GM23338 (cell line): ENCODE data around the gene LOC101059915.

Experiments
- ATAC-seq: fragments of 200-7000 bp; cut with Tn5 transposase; 3 replicates; pipeline ENCODE4 v1.9.1; 2020
- DNase-seq: peaks from one replicate; pipeline ENCODE4 v3.0.0-alpha.2; 2015; ENCODE audit warnings: low spot score
- H2AFZ ChIP-seq: fragments of 200-600 bp; sonication (generic); 2 replicates; pipeline ENCODE4 v1.8.0; 2016; ENCODE audit warnings: antibody characterized with exemption, mild to moderate bottlenecking, moderate library complexity
- H3F3A ChIP-seq: fragments of 200-600 bp; sonication (generic); replicated peaks from 2 replicates; pipeline ENCODE4 v1.8.0; 2017; ENCODE audit warnings: antibody characterized with exemption, mixed run types, low read depth
- H3K27ac ChIP-seq: fragments of 200-600 bp; sonication (generic); 2 replicates; pipeline ENCODE4 v1.6.1; 2016; ENCODE audit warnings: low read depth
- H3K27me3 ChIP-seq: fragments of 200-600 bp; sonication (generic); 2 replicates; pipeline ENCODE4 v1.8.0; 2016; ENCODE audit warnings: mild to moderate bottlenecking, mixed run types, moderate library complexity; ENCODE audit not compliant: insufficient read depth
- H3K36me3 ChIP-seq: fragments of 200-600 bp; sonication (generic); 2 replicates; pipeline ENCODE4 v1.8.0; 2016; ENCODE audit warnings: mild to moderate bottlenecking; ENCODE audit not compliant: insufficient read depth
- H3K4me1 ChIP-seq: fragments of 200-600 bp; sonication (generic); 2 replicates; pipeline ENCODE4 v1.8.0; 2016; ENCODE audit warnings: mild to moderate bottlenecking, moderate library complexity; ENCODE audit not compliant: insufficient read depth
- H3K4me2 ChIP-seq: fragments of 200-600 bp; sonication (generic); 2 replicates; pipeline ENCODE4 v1.7.1; 2017; ENCODE audit warnings: mixed run types
- H3K4me3 ChIP-seq: fragments of 200-600 bp; sonication (generic); 2 replicates; pipeline ENCODE4 v1.6.1; 2016; ENCODE audit warnings: mixed run types
- H3K79me2 ChIP-seq: fragments of 200-600 bp; sonication (generic); replicated peaks from 2 replicates; pipeline ENCODE4 v1.8.0; 2017; ENCODE audit warnings: mild to moderate bottlenecking; ENCODE audit not compliant: insufficient read depth
- H3K9me2 ChIP-seq: fragments of 200-600 bp; sonication (generic); 2 replicates; pipeline ENCODE4 v1.8.0; 2017; ENCODE audit not compliant: insufficient read depth
- H4K20me1 ChIP-seq: fragments of 200-600 bp; sonication (generic); replicated peaks from 2 replicates; pipeline ENCODE4 v1.8.0; 2017; ENCODE audit warnings: mild to moderate bottlenecking; ENCODE audit not compliant: insufficient read depth
- H3K27ac Mint-ChIP-seq: 2 replicates; pipeline ENCODE4 v1.8.0; 2020; ENCODE audit warnings: inconsistent platforms, mild to moderate bottlenecking, moderate library complexity, mixed read lengths
- H3K27me3 Mint-ChIP-seq: 3 replicates; pipeline ENCODE4 v1.8.0; 2022; ENCODE audit warnings: low read depth, mild to moderate bottlenecking, moderate library complexity, mixed read lengths, inconsistent platforms; ENCODE audit not compliant: insufficient read depth, poor library complexity
- H3K36me3 Mint-ChIP-seq: 3 replicates; pipeline ENCODE4 v1.8.0; 2021; ENCODE audit warnings: low read depth, mild to moderate bottlenecking, inconsistent platforms, moderate library complexity, mixed read lengths
- H3K4me1 Mint-ChIP-seq: 3 replicates; pipeline ENCODE4 v1.8.0; 2020; ENCODE audit warnings: mild to moderate bottlenecking, inconsistent platforms, mixed read lengths
- H3K4me3 Mint-ChIP-seq: 3 replicates; pipeline ENCODE4 v1.8.0; 2021; ENCODE audit warnings: moderate library complexity, mild to moderate bottlenecking, inconsistent platforms, mixed read lengths
- H3K9me3 Mint-ChIP-seq: 3 replicates; pipeline ENCODE4 v1.8.0; 2020; ENCODE audit warnings: moderate library complexity, mild to moderate bottlenecking, inconsistent platforms, mixed read lengths
- CREB1 ChIP-seq: fragments of 250-450 bp; sonication (Bioruptor Pico); IDR thresholded peaks from 2 replicates; pipeline ENCODE4 v1.5.0; 2020; ENCODE audit warnings: low read depth, mild to moderate bottlenecking, moderate library complexity
- ETS1 ChIP-seq: IDR thresholded peaks from 2 replicates; pipeline ENCODE4 v1.6.1; 2016; ENCODE audit warnings: antibody characterized with exemption
- EZH2 ChIP-seq: fragments of 200-600 bp; sonication (generic); IDR thresholded peaks from one replicate; pipeline ENCODE4 v1.8.0; 2017; ENCODE audit warnings: antibody characterized with exemption, mild to moderate bottlenecking, low read depth; ENCODE audit not compliant: unreplicated experiment
- EZH2phosphoT487 ChIP-seq: fragments of 200-600 bp; sonication (generic); IDR thresholded peaks from one replicate; pipeline ENCODE4 v1.8.1; 2018; ENCODE audit warnings: antibody characterized with exemption; ENCODE audit not compliant: unreplicated experiment
- JUNB ChIP-seq: IDR thresholded peaks from one replicate; pipeline ENCODE4 v1.6.1; 2016; ENCODE audit warnings: antibody characterized with exemption; ENCODE audit not compliant: unreplicated experiment
- NANOG ChIP-seq: IDR thresholded peaks from 2 replicates; pipeline ENCODE4 v1.6.1; 2016; ENCODE audit warnings: antibody characterized with exemption, borderline replicate concordance
- POLR2AphosphoS5 ChIP-seq: IDR thresholded peaks from 2 replicates; pipeline ENCODE4 v1.6.1; 2016; ENCODE audit warnings: antibody characterized with exemption, low read depth
- REST ChIP-seq: IDR thresholded peaks from one replicate; pipeline ENCODE4 v1.6.1; 2018; ENCODE audit warnings: antibody characterized with exemption; ENCODE audit not compliant: unreplicated experiment
- STAT1 ChIP-seq: IDR thresholded peaks from one replicate; pipeline ENCODE4 v1.6.1; 2016; ENCODE audit warnings: antibody characterized with exemption; ENCODE audit not compliant: unreplicated experiment
- ZNF114 ChIP-seq: fragments of 250-450 bp; sonication (Bioruptor Pico); IDR thresholded peaks from 2 replicates; pipeline ENCODE4 v1.5.0; 2020; ENCODE audit warnings: mild to moderate bottlenecking, moderate library complexity
- ZNF331 ChIP-seq: fragments of 250-450 bp; sonication (Bioruptor Pico); IDR thresholded peaks from 2 replicates; pipeline ENCODE4 v1.5.0; 2020; ENCODE audit warnings: low read depth, mild to moderate bottlenecking, moderate library complexity
- TF ChIP-seq, protein P1 (sequence below): fragments of 250-450 bp; sonication (Bioruptor Pico); IDR thresholded peaks from 2 replicates; pipeline ENCODE4 v1.5.0; 2020; ENCODE audit warnings: mild to moderate bottlenecking, moderate library complexity
- TF ChIP-seq, protein P2 (sequence below), 2 experiments: fragments of 200-600 bp in 1 of 2; sonication (generic) in 1 of 2; conservative IDR thresholded peaks; 2 replicates each; pipeline versions ENCODE4 v1.5.1 to v1.6.1; 2016 to 2017; ENCODE audit warnings: antibody characterized with exemption in 2 of 2, low read depth in 2 of 2, mild to moderate bottlenecking in 2 of 2, moderate library complexity in 1 of 2

LOC101059915 gene

DNA sequence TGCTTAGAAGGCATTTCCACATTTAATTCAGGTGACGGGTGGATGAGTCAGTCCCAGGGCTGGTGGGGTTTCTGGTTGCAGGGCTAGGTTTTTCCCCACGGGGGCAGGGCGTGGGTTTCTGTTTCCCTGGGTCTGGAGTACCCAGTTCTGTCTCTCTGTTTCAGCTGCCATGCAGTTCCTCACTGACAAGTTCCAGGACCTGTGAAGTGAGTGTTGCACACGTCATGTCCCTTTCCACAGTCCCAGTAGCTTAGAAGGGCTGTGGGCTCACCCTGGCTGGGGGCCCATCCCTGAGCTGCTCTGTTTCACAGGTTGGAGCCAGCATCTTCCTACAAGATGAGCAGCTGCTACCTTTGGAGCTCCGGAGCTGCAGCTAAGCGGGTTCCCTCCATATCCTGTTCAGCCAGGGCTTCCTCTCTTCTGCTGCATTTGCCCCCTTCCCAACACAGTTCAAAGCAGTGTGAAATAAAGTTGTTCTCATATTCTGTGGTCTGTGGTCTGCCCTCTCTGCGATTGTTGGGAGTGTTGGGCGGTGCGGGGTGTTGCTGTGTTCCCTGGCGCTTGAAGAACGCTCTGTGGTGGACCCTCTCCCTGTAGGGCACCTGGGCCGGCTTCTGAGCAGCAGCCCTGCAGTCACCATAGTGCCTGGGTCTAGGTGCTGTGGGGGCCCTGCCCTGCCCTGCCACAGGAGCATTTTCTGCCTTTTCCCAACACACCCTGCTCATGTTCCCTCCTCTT, 3.9 kb downstream of the LOC101059915 start:
- DNase-seq (no peak), ATAC-seq (no peak)
- TF ChIP-seq ZNF114 (CRISPR knock-in tag): no peak
- TF ChIP-seq ETS1: no peak
- no peak for TF ChIP-seq EZH2
- no peak for TF ChIP-seq ZNF331
- TF ChIP-seq, protein P1, sequence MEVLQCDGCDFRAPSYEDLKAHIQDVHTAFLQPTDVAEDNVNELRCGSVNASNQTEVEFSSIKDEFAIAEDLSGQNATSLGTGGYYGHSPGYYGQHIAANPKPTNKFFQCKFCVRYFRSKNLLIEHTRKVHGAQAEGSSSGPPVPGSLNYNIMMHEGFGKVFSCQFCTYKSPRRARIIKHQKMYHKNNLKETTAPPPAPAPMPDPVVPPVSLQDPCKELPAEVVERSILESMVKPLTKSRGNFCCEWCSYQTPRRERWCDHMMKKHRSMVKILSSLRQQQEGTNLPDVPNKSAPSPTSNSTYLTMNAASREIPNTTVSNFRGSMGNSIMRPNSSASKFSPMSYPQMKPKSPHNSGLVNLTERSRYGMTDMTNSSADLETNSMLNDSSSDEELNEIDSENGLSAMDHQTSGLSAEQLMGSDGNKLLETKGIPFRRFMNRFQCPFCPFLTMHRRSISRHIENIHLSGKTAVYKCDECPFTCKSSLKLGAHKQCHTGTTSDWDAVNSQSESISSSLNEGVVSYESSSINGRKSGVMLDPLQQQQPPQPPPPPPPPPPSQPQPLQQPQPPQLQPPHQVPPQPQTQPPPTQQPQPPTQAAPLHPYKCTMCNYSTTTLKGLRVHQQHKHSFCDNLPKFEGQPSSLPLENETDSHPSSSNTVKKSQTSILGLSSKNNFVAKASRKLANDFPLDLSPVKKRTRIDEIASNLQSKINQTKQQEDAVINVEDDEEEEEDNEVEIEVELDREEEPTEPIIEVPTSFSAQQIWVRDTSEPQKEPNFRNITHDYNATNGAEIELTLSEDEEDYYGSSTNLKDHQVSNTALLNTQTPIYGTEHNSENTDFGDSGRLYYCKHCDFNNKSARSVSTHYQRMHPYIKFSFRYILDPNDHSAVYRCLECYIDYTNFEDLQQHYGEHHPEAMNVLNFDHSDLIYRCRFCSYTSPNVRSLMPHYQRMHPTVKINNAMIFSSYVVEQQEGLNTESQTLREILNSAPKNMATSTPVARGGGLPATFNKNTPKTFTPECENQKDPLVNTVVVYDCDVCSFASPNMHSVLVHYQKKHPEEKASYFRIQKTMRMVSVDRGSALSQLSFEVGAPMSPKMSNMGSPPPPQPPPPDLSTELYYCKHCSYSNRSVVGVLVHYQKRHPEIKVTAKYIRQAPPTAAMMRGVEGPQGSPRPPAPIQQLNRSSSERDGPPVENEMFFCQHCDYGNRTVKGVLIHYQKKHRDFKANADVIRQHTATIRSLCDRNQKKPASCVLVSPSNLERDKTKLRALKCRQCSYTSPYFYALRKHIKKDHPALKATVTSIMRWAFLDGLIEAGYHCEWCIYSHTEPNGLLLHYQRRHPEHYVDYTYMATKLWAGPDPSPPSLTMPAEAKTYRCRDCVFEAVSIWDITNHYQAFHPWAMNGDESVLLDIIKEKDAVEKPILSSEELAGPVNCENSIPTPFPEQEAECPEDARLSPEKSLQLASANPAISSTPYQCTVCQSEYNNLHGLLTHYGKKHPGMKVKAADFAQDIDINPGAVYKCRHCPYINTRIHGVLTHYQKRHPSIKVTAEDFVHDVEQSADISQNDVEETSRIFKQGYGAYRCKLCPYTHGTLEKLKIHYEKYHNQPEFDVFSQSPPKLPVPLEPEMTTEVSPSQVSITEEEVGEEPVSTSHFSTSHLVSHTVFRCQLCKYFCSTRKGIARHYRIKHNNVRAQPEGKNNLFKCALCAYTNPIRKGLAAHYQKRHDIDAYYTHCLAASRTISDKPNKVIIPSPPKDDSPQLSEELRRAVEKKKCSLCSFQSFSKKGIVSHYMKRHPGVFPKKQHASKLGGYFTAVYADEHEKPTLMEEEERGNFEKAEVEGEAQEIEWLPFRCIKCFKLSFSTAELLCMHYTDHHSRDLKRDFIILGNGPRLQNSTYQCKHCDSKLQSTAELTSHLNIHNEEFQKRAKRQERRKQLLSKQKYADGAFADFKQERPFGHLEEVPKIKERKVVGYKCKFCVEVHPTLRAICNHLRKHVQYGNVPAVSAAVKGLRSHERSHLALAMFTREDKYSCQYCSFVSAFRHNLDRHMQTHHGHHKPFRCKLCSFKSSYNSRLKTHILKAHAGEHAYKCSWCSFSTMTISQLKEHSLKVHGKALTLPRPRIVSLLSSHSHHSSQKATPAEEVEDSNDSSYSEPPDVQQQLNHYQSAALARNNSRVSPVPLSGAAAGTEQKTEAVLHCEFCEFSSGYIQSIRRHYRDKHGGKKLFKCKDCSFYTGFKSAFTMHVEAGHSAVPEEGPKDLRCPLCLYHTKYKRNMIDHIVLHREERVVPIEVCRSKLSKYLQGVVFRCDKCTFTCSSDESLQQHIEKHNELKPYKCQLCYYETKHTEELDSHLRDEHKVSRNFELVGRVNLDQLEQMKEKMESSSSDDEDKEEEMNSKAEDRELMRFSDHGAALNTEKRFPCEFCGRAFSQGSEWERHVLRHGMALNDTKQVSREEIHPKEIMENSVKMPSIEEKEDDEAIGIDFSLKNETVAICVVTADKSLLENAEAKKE (CRISPR knock-in tag): no peak
- no peak for TF ChIP-seq POLR2AphosphoS5
- no peak for TF ChIP-seq STAT1
- no peak for TF ChIP-seq EZH2phosphoT487
- no peak for TF ChIP-seq JUNB
- no peak for TF ChIP-seq CREB1 (CRISPR knock-in tag)
- TF ChIP-seq, protein P2, sequence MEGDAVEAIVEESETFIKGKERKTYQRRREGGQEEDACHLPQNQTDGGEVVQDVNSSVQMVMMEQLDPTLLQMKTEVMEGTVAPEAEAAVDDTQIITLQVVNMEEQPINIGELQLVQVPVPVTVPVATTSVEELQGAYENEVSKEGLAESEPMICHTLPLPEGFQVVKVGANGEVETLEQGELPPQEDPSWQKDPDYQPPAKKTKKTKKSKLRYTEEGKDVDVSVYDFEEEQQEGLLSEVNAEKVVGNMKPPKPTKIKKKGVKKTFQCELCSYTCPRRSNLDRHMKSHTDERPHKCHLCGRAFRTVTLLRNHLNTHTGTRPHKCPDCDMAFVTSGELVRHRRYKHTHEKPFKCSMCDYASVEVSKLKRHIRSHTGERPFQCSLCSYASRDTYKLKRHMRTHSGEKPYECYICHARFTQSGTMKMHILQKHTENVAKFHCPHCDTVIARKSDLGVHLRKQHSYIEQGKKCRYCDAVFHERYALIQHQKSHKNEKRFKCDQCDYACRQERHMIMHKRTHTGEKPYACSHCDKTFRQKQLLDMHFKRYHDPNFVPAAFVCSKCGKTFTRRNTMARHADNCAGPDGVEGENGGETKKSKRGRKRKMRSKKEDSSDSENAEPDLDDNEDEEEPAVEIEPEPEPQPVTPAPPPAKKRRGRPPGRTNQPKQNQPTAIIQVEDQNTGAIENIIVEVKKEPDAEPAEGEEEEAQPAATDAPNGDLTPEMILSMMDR (conservative IDR thresholded peaks at IDR 0.05; ENCODE audit: low read depth in 2 of 2): no peak
- no peak for TF ChIP-seq NANOG
- TF ChIP-seq REST: no peak
- Mint-ChIP-seq H3K4me3 (no peak overlapping the region), H3K9me3 (peaks cover 7% of the 10 kb centered on the region; the same call in 2 of the 3 replicates), H3K27me3 (peaks cover 4% of the 10 kb centered on the region), H3K27ac (no peak overlapping the region), H3K4me1 (no peaks in the 10 kb centered on the region; the same call in 2 of the 3 replicates), H3K36me3 (no peaks in the 10 kb centered on the region; the same call in 2 of the 3 replicates)
- no peaks in the 10 kb centered on the region for H3K4me1 ChIP-seq
- H3K36me3 ChIP-seq: no peaks in the 10 kb centered on the region
- no peak overlapping the region for H2AFZ ChIP-seq
- H3K9me2 ChIP-seq: no peaks in the 10 kb centered on the region
- no peaks in the 10 kb centered on the region for H3K27me3 ChIP-seq
- H3F3A ChIP-seq: no peaks in the 10 kb centered on the region
- no peaks in the 10 kb centered on the region for H4K20me1 ChIP-seq
- no peak overlapping the region for H3K27ac ChIP-seq
- H3K79me2 ChIP-seq: no peaks in the 10 kb centered on the region
- no peak overlapping the region for H3K4me3 ChIP-seq
- H3K4me2 ChIP-seq: no peak overlapping the region
